HG03378 (cell line): Measurements from ENCODE around the gene CALD1.

ENCODE experiments used
- ATAC-seq: cut with Tn5 transposase; IDR thresholded peaks from one replicate; pipeline ENCODE4 v1.9.1; 2021; ENCODE audit warnings: mild to moderate bottlenecking, moderate library complexity; ENCODE audit not compliant: unreplicated experiment

CALD1 gene

GRCh38 chr7:134787064-134787463 lies 7.6 kb downstream of the CALD1 start:
- no peak for ATAC-seq

GRCh38 chr7:134787720-134788119 lies 8.3 kb downstream of the CALD1 start:
- no peak for ATAC-seq

GRCh38 chr7:134788191-134788590 lies 8.8 kb downstream of the CALD1 start:
- no peak for ATAC-seq

GRCh38 chr7:134789967-134790685 lies 10.7 kb downstream of the CALD1 start:
- ATAC-seq = no peak

GRCh38 chr7:134792968-134793367 lies 13.5 kb downstream of the CALD1 start:
- no peak for ATAC-seq

GRCh38 chr7:134795231-134795630 lies 15.8 kb downstream of the CALD1 start:
- no peak for ATAC-seq

GRCh38 chr7:134798155-134798554 lies 18.7 kb downstream of the CALD1 start:
- ATAC-seq = no peak

- no peak for ATAC-seq
These were observed 19.9 kb downstream of the CALD1 start for GRCh38 chr7:134799377-134799776.

GRCh38 chr7:134802762-134803161 lies 23.3 kb downstream of the CALD1 start:
- ATAC-seq = no peak

GRCh38 chr7:134804351-134804750 lies 24.9 kb downstream of the CALD1 start:
- no peak for ATAC-seq

GRCh38 chr7:134804854-134805253 lies 25.4 kb downstream of the CALD1 start:
- no peak for ATAC-seq

- ATAC-seq = no peak
These were observed 26.8 kb downstream of the CALD1 start for GRCh38 chr7:134806197-134806596.

GRCh38 chr7:134809616-134810015 lies 30.2 kb downstream of the CALD1 start:
- ATAC-seq = no peak

- ATAC-seq = no peak
These were observed 32.3 kb downstream of the CALD1 start for GRCh38 chr7:134811765-134812164.

- ATAC-seq = no peak
These were observed 34.4 kb downstream of the CALD1 start for GRCh38 chr7:134813663-134814396.

- ATAC-seq = no peak
These were observed 35.4 kb downstream of the CALD1 start for GRCh38 chr7:134814730-134815364.

GRCh38 chr7:134818613-134819345 lies 39.3 kb downstream of the CALD1 start:
- ATAC-seq = no peak

- no peak for ATAC-seq
These were observed 40.0 kb downstream of the CALD1 start for GRCh38 chr7:134819401-134819800.

- no peak for ATAC-seq
These were observed 40.9 kb downstream of the CALD1 start for GRCh38 chr7:134820295-134820694.

- ATAC-seq = no peak
These were observed 41.3 kb downstream of the CALD1 start for GRCh38 chr7:134820778-134821177.

GRCh38 chr7:134823400-134823799 lies 44.0 kb downstream of the CALD1 start:
- no peak for ATAC-seq
